PFSK-1 (cell line): ENCODE data around the gene ADNP2.

Experiments used
- FOXP2 ChIP-seq: optimal IDR thresholded peaks from 2 replicates; pipeline ENCODE3; 2011; ENCODE audit warnings: borderline replicate concordance, control low read depth, inconsistent platforms; ENCODE audit not compliant: insufficient read depth; ENCODE audit errors: extremely low read length, extremely low read depth
- POLR2AphosphoS5 ChIP-seq: IDR thresholded peaks from 2 replicates; pipeline ENCODE4 v1.6.1; 2012; ENCODE audit warnings: low read depth, mild to moderate bottlenecking, control low read depth, low read length, moderate library complexity
- SIN3A ChIP-seq: IDR thresholded peaks from 2 replicates; pipeline ENCODE4 v1.6.1; 2012; ENCODE audit warnings: mild to moderate bottlenecking, low read length, moderate library complexity, borderline replicate concordance; ENCODE audit not compliant: insufficient read depth
- TAF1 ChIP-seq: IDR thresholded peaks from 2 replicates; pipeline ENCODE4 v1.6.1; 2012; ENCODE audit warnings: low read length, control low read depth, borderline replicate concordance; ENCODE audit not compliant: insufficient read depth
- TF ChIP-seq, protein P1 (sequence below), 2 experiments: IDR thresholded peaks; 2 replicates each; pipeline versions ENCODE4 v1.6.1 to v1.8.0; 2011 to 2012; ENCODE audit warnings: low read depth in 2 of 2, low read length in 2 of 2, control low read depth in 1 of 2, inconsistent platforms in 1 of 2, mild to moderate bottlenecking in 1 of 2, moderate library complexity in 1 of 2; ENCODE audit not compliant: insufficient read depth in 1 of 2

ADNP2 gene

DNA sequence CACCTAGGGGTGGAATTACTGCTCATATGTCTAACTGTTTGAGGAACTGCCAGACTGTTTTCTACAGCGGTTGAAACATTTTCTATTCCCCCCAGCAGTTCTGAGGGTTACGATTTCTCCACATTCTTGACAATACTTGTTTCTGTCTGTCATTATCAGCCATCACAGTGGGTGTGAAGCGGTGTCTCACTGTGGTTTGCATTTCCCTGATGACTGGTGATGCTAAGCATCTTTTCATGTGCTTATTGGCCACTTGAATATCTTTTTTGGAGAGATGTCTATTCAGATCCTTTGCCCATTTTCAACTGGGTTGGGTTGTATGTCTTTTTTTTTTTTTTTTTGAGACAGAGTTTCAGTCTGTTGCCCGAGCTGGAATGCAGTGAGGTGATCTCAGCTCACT lies 63.0 kb downstream of the ADNP2 start:
- TF ChIP-seq SIN3A (no peak), POLR2AphosphoS5 (no peak), FOXP2 (no peak), TAF1 (no peak)
- TF ChIP-seq, protein P1, sequence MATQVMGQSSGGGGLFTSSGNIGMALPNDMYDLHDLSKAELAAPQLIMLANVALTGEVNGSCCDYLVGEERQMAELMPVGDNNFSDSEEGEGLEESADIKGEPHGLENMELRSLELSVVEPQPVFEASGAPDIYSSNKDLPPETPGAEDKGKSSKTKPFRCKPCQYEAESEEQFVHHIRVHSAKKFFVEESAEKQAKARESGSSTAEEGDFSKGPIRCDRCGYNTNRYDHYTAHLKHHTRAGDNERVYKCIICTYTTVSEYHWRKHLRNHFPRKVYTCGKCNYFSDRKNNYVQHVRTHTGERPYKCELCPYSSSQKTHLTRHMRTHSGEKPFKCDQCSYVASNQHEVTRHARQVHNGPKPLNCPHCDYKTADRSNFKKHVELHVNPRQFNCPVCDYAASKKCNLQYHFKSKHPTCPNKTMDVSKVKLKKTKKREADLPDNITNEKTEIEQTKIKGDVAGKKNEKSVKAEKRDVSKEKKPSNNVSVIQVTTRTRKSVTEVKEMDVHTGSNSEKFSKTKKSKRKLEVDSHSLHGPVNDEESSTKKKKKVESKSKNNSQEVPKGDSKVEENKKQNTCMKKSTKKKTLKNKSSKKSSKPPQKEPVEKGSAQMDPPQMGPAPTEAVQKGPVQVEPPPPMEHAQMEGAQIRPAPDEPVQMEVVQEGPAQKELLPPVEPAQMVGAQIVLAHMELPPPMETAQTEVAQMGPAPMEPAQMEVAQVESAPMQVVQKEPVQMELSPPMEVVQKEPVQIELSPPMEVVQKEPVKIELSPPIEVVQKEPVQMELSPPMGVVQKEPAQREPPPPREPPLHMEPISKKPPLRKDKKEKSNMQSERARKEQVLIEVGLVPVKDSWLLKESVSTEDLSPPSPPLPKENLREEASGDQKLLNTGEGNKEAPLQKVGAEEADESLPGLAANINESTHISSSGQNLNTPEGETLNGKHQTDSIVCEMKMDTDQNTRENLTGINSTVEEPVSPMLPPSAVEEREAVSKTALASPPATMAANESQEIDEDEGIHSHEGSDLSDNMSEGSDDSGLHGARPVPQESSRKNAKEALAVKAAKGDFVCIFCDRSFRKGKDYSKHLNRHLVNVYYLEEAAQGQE (IDR thresholded peaks at IDR 0.05; ENCODE audit: insufficient read depth in 1 of 2, low read depth in 2 of 2, low read length in 2 of 2), result no peak

DNA sequence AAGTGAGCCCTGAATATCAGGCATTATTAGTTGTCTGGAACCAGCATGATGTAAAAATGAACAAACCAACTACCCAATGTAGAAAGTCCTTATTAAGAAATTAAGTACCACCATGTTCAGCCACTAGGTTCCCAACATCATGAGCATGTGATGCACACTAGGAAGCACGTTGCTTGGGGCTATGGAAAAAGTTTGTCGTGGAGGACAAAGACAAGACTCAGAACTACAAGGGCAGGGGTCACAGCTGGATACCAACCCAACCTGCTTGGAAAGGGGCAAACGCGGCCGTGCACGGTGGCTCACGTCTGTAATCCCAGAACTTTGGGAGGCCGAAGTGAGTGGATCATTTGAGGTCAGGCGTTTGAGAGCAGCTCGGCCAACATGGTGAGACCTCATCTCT lies 64.0 kb downstream of the ADNP2 start:
- TF ChIP-seq POLR2AphosphoS5 (no peak), SIN3A (no peak), FOXP2 (no peak), TAF1 (no peak)
- TF ChIP-seq, protein P1 (IDR thresholded peaks at IDR 0.05; ENCODE audit: insufficient read depth in 1 of 2, low read depth in 2 of 2, low read length in 2 of 2), result no peak

DNA sequence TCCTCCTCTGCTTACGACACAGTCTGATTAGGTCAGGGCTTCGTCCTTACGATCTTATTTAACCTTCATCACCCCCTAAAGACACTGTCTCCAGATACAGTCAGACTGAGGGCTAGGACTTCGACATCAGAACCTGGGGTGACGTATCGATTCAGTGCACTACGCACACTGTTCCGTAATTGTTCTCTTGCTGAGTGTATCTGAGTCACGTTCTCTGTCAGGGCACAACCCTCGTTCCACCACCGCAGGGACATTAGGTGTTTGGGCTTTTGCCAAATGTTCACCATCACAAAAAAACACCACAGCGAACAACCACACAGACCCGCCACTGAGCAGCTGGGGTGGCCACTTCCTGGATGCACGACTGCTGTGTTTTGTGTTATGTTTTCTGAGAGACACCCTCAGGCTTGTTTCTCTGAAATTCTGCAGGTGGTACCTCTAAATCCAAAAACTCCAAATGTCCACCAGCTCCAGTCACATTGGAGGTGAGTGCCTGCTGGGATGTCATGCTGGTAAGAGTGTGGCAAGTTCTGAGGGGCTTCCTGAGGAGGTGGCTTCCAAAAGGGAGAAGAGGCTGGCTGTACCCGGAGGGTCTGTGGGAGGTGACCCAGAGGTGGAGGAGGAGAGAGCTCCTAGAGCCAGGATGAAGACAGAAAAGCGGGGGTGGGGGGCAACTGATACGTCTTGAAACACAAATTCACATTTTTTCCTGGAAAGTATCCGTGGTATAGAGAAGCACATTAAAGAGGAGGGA lies 66.6 kb downstream of the ADNP2 start:
- TF ChIP-seq, protein P1 (IDR thresholded peaks at IDR 0.05; ENCODE audit: insufficient read depth in 1 of 2, low read depth in 2 of 2, low read length in 2 of 2), result no peak
- TF ChIP-seq POLR2AphosphoS5, result no peak
- no peak for TF ChIP-seq FOXP2
- TF ChIP-seq TAF1, result no peak

DNA sequence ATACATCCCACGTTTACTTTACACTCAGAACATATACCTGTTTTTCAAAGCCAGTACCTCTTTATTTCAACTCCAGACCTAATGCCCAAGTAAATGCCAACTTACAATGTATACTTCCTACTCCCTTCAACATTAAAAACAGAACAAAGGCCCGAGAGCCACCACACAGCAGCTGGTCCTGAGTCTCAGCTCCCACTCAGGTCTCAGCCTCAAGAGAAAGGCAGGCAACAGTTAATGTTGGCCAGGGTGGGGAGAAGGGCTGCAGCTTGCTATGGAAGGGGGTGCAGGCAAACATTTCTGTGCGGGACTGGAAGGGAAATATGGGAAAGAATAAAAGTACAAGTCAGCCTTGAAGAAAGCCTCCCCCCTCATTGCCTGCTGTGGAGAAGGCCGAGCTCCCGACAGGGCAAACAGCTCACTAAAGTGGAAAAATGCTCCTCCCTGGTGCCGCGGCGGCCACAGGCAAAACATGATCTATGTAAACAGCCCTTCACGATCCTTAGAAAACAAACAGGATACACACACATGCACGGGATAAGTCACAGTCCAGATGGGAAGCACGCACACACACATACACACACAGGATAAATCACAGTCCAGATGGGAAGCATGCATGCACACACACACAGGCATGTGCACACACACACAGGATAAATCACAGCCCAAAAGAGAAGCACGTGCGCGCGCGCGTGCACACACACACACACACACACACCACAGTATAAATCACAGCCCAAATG lies 67.4 kb downstream of the ADNP2 start:
- no peak for TF ChIP-seq FOXP2
- no peak for TF ChIP-seq TAF1
- no peak for TF ChIP-seq POLR2AphosphoS5
- TF ChIP-seq, protein P1 (IDR thresholded peaks at IDR 0.05; ENCODE audit: insufficient read depth in 1 of 2, low read depth in 2 of 2, low read length in 2 of 2), result no peak
- TF ChIP-seq SIN3A, result no peak

DNA sequence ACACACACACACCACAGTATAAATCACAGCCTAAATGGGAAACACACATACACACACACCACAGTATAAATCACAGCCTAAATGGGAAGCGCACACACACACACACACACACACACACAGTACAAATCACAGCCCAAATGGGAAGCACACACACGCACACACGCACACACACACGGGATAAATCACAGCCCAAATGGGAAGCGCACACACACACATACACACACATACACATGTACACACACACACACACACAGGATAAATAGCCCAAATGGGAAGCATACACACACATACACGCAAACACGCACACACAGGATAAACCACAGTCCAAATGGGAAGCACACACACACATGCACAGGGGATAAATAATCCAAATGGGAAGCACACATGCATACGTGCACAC lies 68.1 kb downstream of the ADNP2 start:
- TF ChIP-seq SIN3A (no peak), POLR2AphosphoS5 (no peak), TAF1 (no peak), FOXP2 (no peak)
- TF ChIP-seq, protein P1 (IDR thresholded peaks at IDR 0.05; ENCODE audit: insufficient read depth in 1 of 2, low read depth in 2 of 2, low read length in 2 of 2), result no peak
